SW 1271 (cell line): ENCODE results near the gene FAM219B.
"Not testable (repeated sequence)": the region's sequence is repeated elsewhere in the genome, so short reads cannot be mapped to it uniquely, and the experiment has no call there.

Experiments used
- DNase-seq, 2 experiments: peaks; one replicate each; lab custom pipeline; 2025; lab: John Stamatoyannopoulos, UW

The FAM219B gene, protein sequence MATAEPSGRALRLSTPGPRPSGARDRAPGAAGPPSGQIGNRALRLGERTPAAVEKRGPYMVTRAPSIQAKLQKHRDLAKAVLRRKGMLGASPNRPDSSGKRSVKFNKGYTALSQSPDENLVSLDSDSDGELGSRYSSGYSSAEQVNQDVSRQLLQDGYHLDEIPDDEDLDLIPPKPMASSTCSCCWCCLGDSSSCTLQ

GRCh38 chr15:74906450-74907162 lies at the start of gene FAM219B:
TSS of gene FAM219B (minus strand) at chr15:74906851. CDS start at chr15:74906800, 51 bp downstream.
- peak; percentile 72 to 90 for DNase-seq

- peak; percentile 52 to 85 for DNase-seq
Measured at GRCh38 chr15:74955796-74956647, 49.4 kb upstream of the FAM219B start.

DNA sequence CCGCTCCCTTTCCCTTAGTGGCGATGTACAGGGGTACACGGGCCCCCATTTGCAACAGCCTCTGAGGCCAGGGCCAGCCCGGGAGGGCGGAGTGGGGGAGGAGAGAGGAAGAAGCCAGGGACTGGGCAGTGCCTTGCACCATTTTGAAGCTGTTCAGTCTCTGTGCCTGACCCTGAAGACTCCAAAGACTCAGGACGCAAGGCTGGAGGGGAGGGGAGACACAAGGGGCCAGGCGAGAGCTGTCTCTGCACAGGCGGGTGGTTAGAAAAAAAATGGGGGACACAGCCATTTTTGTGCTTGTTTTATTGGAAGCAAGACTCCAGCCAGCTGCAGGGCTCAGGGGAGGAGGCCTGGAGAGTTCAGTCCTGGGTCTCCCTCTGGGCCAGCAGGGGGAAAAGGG lies 48.4 kb upstream of the FAM219B start:
- DNase-seq, result no peak

- no peak for DNase-seq
Measured at GRCh38 chr15:74954515-74954914, 47.9 kb upstream of the FAM219B start.

DNA sequence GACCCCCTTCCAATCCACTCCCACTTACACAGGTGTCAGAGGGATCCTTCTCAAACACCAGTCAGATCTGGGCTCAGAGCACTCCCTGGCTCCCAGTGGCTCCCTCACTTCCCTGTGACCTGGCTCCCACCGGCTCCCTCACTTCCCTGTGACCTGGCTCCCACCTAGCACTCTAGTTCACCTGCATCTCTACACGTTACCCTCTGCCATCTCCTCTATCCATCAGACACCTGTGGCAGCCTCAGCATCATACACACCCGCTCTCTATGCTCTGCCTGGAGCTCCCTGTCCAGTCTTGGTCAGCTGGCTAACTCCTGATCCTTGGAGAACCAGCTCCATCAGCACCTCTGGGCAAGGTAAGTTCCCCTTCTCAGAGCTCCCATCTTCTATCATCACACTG lies 44.4 kb upstream of the FAM219B start:
- no peak for DNase-seq

DNA sequence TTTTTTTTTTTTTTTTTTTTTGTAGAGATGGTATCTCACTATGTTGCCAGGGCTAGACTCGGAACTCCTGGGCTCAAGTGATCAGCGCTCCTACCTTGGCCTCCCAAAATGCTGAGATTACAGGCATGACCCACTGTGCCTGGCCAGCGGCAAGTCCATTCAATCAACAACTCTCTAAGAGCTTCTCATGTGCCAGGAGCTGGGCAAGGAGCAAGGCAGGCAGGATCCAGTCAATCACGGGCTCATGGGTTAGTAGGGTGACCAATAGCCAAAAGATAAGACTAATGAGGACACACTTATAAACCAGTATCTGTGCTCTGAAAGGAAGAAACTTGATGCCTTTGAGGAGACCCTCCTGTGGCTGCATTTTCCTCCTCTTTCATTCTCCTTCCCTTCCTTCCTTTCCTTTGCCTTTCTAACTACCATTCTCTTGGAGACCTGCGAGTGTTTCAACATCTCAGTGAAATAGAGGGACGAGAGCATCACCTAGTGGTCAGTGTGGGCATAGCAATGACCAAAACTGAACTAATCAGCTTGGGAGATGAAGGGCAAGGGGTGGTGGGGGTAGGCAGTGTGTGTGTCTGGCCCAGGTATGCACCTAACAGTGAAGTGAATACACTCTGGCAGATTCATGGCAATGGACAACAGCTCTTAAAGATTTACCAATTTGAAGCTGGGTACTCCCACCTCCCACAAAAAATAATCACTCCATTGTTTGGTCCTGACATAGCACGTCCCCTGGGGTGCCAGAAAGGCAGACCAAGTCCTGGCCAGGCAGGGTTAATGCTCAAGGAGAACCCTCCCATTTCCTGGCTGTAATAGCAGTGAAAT lies 43.6 kb upstream of the FAM219B start:
- peak; percentile 55 to 77 for DNase-seq

- peak; percentile 90 to 96 for DNase-seq
Measured at GRCh38 chr15:74937590-74938371, 31.1 kb upstream of the FAM219B start, which contains the start of gene COX5A. TSS of gene COX5A (minus strand) at chr15:74938073. CDS start at chr15:74938014, 59 bp downstream.

DNA sequence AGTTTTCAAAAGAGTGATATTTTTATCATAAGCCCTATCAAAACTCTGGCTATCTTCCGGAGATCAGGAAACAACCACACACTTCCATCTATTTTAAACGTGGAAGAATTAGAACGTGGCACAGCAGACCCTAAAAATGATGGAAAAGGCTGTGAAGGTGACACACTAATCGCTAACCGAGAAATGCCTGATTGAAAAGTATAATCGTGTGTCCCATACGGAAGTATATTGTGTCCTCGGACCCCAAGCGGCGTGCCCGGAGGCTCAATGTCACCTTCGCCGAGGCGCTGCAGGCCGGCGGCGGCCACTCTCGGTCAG lies 30.6 kb upstream of the FAM219B start:
- no peak for DNase-seq

DNA sequence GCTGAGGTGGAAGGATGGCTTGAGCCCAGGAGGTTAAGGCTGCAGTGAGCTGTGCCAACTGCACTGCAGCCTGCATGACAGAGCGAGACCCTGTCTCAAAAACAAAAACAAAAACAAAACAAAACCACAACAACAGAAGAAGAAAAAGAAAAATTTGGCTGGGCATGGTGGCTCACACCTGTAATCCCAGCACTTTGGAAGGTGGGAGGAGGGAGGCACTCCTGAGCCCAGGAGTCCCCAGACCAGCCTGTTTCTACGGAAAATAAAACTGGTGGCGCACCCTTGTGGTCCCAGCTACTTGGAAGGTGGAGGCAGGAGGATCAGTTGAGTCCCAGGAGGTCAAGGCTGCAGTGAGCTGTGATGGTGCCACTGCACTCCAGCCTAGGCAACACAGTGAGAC lies 28.5 kb upstream of the FAM219B start:
- DNase-seq, result not testable (repeated sequence)

DNA sequence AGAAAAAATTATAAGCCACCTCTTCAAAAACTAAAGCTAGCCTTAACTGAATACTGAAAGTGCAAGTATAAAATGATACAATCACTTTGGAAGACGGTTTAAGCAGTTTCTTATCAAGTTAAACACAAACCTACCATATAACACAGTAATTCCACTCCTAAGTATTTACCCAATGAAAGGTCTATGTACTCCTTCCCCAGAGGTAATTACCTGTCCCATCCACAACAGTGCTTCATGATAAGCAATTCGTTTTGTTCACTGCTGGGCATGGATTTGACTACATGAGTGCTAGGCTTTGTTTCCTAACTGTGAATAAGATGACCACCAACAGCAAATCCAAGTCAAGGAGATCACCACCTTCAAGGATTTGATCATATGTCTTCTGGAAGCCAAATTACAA lies 26.9 kb upstream of the FAM219B start:
- no peak for DNase-seq

GRCh38 chr15:74928771-74929198 lies 22.1 kb upstream of the FAM219B start:
- DNase-seq, result no peak

DNA sequence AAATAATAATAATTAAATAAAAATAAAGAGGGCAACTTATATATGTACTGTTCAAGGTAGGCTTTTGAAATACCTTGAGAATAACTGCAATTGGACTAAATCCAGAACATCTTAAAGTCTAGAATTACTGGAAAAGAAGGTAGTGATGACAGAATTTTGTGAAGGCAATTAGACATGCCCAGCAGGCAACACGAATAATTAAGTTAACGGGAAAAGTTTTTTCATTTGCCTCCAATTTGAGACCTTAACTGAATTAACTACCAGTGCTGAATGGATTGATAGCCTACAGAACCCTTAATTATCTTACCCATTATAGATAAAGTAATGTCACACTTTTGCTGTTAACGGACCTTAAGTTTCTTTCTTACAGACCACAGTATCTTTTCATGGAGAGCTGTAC lies 17.9 kb upstream of the FAM219B start:
- DNase-seq, result no peak

DNA sequence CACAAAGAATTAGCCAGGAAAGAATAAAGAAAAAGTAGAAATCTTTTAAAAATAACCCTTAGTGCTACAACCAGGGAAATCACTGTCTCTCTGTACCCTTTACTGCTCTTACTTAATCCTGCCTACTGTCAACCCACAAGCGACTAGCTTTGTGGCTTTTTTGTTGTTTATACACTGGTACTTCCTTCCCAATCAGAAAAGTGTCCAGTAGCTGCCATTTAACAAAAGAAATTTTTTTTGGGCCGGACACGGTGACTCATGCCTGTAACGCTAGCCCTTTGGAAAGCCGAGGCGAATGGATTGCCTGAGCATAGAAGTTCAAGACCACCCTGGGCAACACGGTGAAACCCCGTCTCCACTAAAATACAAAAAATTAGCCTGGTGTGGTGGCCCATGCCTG lies 13.8 kb upstream of the FAM219B start:
- DNase-seq, result no peak

GRCh38 chr15:74917676-74918075 lies 11.0 kb upstream of the FAM219B start:
- no peak for DNase-seq

- DNase-seq, result not testable (repeated sequence)
Measured at GRCh38 chr15:74913799-74914198, 7.1 kb upstream of the FAM219B start.

- DNase-seq, result no peak
Measured at GRCh38 chr15:74913041-74913440, 6.4 kb upstream of the FAM219B start.

GRCh38 chr15:74908635-74909034 lies 2.0 kb upstream of the FAM219B start:
- no peak for DNase-seq

DNA sequence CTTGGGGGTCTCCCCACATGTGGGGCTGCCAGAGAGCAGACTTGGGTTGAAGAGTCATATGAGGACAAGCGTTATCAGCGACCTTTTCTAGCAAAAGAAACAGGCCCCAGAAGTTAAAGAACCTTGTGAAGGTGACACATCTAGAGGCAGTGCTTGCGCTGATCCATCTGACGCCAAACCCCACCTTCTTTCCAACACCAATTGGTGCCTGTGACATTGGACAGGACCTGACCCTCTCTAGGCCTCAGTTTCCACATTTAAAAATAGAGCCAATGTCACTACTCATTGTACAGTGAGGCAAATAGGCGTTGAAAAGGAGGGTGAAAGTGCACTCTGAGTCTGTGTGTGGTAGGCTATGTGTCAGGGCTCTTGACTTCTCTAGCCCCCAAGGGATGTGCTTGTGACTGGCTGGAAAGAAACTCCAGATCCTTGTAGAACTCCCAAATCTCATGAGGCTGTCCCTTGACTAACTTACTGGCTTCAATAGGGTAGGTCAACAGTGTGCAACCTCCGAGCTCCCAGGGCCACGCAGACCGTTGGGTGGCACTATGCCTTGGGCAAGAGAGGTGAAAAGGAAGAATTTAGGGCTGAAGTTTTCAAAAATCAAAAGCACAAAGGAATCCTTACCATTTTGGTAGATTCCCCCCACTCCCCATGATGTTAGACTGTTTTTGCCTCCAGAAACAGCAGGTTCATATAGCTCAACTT lies 666 bp upstream of the FAM219B start:
- DNase-seq, result no peak

DNA sequence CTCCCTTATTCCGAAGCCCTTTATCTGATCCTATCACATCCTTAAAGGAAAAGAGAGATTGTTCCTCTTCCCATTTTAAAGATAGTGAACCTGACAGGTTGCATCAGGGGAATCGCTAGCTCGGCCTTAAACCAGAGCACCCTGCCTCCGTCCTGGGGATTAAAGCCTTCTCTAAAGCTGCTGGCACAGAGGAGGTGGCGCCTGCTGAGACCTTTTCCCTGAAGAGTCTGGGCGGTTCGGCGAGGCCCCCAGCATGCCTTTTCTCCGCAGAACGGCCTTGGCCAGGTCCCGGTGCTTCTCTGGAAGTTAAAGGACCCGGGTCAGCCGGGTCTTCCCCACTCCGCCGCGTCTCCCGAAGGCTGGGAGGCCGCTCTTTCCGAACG lies 593 bp downstream of the FAM219B start:
- no peak for DNase-seq

DNA sequence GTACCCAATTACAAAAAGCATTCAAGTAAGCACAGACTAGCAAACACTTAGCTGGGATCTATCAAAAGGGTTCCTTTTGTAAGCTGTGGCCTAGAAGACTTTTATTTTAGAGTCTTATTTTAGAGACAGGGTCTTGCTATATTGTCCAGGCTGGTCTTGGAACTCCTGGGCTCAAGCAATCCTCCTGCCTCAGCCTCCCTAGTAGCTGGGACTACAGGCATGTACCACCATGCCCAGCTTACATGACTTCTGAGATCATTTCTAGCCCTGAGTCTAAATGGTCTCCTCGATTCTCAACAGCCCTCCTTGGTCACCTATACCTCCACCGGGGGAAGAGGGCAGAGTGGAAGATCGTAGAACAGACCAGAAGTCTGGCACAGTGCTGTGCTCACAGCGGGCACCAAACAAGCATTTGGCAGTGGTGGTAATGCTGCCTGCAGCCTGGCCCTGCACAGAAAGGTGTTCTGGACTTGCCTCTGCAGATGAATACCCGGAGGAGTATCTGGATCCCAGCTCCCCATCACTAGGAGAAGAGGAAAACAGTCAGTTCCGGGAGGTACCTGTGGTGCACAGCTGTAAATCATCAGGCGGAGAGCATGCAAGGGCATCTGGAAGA lies 2.4 kb downstream of the FAM219B start:
- no peak for DNase-seq
